ENCODE data around the gene SLC22A2. TPM values are rescaled to one million over a fixed set of nuclear protein-coding genes. Genes with fewer than 3 reads are reported as not detected.
A peak's percentile ranks its signal among the peaks of the same experiment; 100 is the strongest.

The SLC22A2 gene
- total RNA-seq, 1 experiment from 2014 or later, result not detected

- H3K27me3 ChIP-seq (replicated peaks; ENCODE audit: control insufficient read depth, insufficient read depth, low read length), result no peaks in the 10 kb centered on the region
- Mint-ChIP-seq H3K4me3 (ENCODE audit: unreplicated experiment) (peak overlapping the region; percentile 17), H3K4me1 (ENCODE audit: low read depth, unreplicated experiment) (peaks cover 52% of the 10 kb centered on the region), H3K27ac (ENCODE audit: unreplicated experiment) (peak overlapping the region; percentile 65), H3K9me3 (ENCODE audit: unreplicated experiment) (peaks cover 9% of the 10 kb centered on the region), H3K36me3 (ENCODE audit: insufficient read depth, unreplicated experiment) (no peaks in the 10 kb centered on the region), H3K27me3 (ENCODE audit: insufficient read depth, unreplicated experiment) (no peaks in the 10 kb centered on the region)
- no peak overlapping the region for H3K4me3 ChIP-seq (ENCODE audit: low read depth, low read length)
- no peak for DNase-seq
- ChIA-PET CTCF (interaction anchor here (1.0 to 1.3 kb wide), 2 partner anchors 42 to 125 kb away, joined by 3 to 5 read pairs; no protein-coding TSS in a partner anchor), POLR2A (no interaction called here)
- H3K36me3 ChIP-seq (ENCODE audit: control insufficient read depth, insufficient read depth, low read length), result no peaks in the 10 kb centered on the region; the same call in 1 of the 2 replicates
- no TSS peak for BruUV-seq (replicated peaks)
- no peak for TF ChIP-seq CTCF (IDR thresholded peaks at IDR 0.05; ENCODE audit: insufficient read depth in 1 of 2, low read depth in 1 of 2, low read length in 1 of 2, severe bottlenecking in 1 of 2, unreplicated experiment in 1 of 2)
- H3K4me1 ChIP-seq, result peaks cover 54% of the 10 kb centered on the region
- H3K9me3 ChIP-seq, result no peaks in the 10 kb centered on the region
- intact Hi-C loops (cut with micrococcal nuclease; ENCODE audit: unreplicated experiment), result no loop called here
Observed at GRCh38 chr6:160263196-160263939, 4.7 kb upstream of the SLC22A2 start.

DNA sequence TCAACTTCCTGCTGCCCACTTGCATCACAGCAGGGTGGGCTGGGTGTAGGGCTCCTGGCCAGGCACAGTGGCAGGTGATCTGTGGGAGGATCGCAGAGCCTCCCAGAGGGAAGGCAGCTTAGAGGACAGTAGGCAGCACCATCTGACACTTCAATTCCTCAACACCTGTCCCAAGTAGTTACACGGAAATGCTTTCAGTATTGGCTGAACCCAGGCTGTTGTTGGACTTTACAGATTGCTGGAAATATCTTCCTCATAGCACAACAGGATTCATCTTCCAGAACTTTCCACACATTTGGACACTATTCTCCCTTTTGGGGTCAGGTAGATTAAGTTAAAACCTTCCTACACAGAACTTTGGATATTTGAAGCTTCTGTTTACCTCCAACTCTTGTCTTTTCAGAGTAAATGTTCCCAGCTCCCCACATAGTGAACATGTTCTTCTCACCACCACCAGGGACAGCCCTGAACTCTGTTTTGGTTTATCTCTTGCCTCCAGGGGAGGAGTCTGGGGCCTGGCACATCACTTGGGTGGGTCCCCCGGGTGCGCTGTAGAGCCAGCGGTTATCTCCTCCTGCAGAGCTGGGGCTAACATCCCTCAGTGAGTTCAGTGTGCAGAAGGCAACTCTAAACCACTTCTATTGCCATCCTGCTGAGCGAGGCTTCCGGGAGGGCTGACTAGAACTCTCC, 3.5 kb upstream of the SLC22A2 start:
- DNase-seq, result peak in 1 of 2 experiments; percentile 17
- no peak overlapping the region for H3K4me3 ChIP-seq (ENCODE audit: low read depth, low read length)
- POLR2A ChIA-PET, result no interaction called here
- H3K27me3 Mint-ChIP-seq (ENCODE audit: insufficient read depth, unreplicated experiment), result no peaks in the 10 kb centered on the region
- H3K9me3 ChIP-seq, result no peaks in the 10 kb centered on the region
- no peaks in the 10 kb centered on the region; the same call in 1 of the 2 replicates for H3K36me3 ChIP-seq (ENCODE audit: control insufficient read depth, insufficient read depth, low read length)
- intact Hi-C loops (cut with micrococcal nuclease; ENCODE audit: unreplicated experiment), result no loop called here
- H3K9me3 Mint-ChIP-seq (ENCODE audit: unreplicated experiment), result peaks cover 9% of the 10 kb centered on the region
- H3K27ac Mint-ChIP-seq (ENCODE audit: unreplicated experiment), result peak overlapping the region; percentile 65
- H3K27me3 ChIP-seq (replicated peaks; ENCODE audit: control insufficient read depth, insufficient read depth, low read length), result no peaks in the 10 kb centered on the region
- TF ChIP-seq CTCF (IDR thresholded peaks at IDR 0.05; ENCODE audit: insufficient read depth in 1 of 2, low read depth in 1 of 2, low read length in 1 of 2, severe bottlenecking in 1 of 2, unreplicated experiment in 1 of 2), result peak in 1 of 2 experiments; percentile 22
- H3K4me1 Mint-ChIP-seq (ENCODE audit: low read depth, unreplicated experiment), result peaks cover 52% of the 10 kb centered on the region
- no TSS peak for BruUV-seq (replicated peaks)
- CTCF ChIA-PET, result no interaction called here
- no peaks in the 10 kb centered on the region for H3K36me3 Mint-ChIP-seq (ENCODE audit: insufficient read depth, unreplicated experiment)
- no peak overlapping the region for H3K4me3 Mint-ChIP-seq (ENCODE audit: unreplicated experiment)
- peaks cover 54% of the 10 kb centered on the region for H3K4me1 ChIP-seq

GRCh38 chr6:160260803-160261450, 2.3 kb upstream of the SLC22A2 start:
- Mint-ChIP-seq H3K27ac (ENCODE audit: unreplicated experiment) (no peak overlapping the region), H3K4me3 (ENCODE audit: unreplicated experiment) (no peak overlapping the region), H3K4me1 (ENCODE audit: low read depth, unreplicated experiment) (peaks cover 52% of the 10 kb centered on the region), H3K9me3 (ENCODE audit: unreplicated experiment) (peaks cover under 1% of the 10 kb centered on the region), H3K27me3 (ENCODE audit: insufficient read depth, unreplicated experiment) (no peaks in the 10 kb centered on the region), H3K36me3 (ENCODE audit: insufficient read depth, unreplicated experiment) (no peaks in the 10 kb centered on the region)
- ChIA-PET POLR2A (no interaction called here), CTCF (interaction anchor here (0.7 kb wide), 1 partner anchor 14 kb away, joined by 3 read pairs; no protein-coding TSS in a partner anchor)
- intact Hi-C loops (cut with micrococcal nuclease; ENCODE audit: unreplicated experiment), result no loop called here
- Histone ChIP-seq H3K27me3 (replicated peaks; ENCODE audit: control insufficient read depth, insufficient read depth, low read length) (no peaks in the 10 kb centered on the region), H3K36me3 (ENCODE audit: control insufficient read depth, insufficient read depth, low read length) (no peaks in the 10 kb centered on the region; the same call in 1 of the 2 replicates), H3K9me3 (no peaks in the 10 kb centered on the region), H3K4me3 (ENCODE audit: low read depth, low read length) (no peak overlapping the region), H3K4me1 (peaks cover 54% of the 10 kb centered on the region)
- no TSS peak for BruUV-seq (replicated peaks)
- no peak for DNase-seq
- no peak for TF ChIP-seq CTCF (IDR thresholded peaks at IDR 0.05; ENCODE audit: insufficient read depth in 1 of 2, low read depth in 1 of 2, low read length in 1 of 2, severe bottlenecking in 1 of 2, unreplicated experiment in 1 of 2)

Measured in Caco-2 (cell line).